HG02973 (cell line): ENCODE results near the gene CLDN10.

Source experiments
- ATAC-seq: cut with Tn5 transposase; IDR thresholded peaks from one replicate; pipeline ENCODE4 v1.9.1; 2021; ENCODE audit warnings: moderate library complexity; ENCODE audit not compliant: unreplicated experiment

The CLDN10 gene

DNA sequence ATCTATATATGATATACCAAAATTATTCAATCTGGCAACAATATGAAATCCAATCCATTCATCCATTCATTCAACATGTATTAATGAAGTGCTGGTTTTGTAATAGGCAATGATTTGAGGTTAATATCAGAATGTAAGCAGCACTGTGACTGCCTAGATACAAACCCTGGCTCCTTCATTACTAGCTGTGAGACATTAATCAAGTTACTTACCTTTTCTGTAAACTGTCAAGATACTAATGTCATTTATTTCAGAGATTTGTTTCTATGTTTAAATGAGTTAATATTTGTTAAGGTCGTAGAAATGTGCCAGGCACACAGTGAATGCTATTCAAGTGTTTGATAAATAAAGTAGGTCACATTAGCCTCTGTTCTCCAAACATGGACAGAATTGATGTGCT lies 40.9 kb downstream of the CLDN10 start:
- ATAC-seq = no peak

- no peak for ATAC-seq
Measured at GRCh38 chr13:95596701-95597100, 44.2 kb downstream of the CLDN10 start.

DNA sequence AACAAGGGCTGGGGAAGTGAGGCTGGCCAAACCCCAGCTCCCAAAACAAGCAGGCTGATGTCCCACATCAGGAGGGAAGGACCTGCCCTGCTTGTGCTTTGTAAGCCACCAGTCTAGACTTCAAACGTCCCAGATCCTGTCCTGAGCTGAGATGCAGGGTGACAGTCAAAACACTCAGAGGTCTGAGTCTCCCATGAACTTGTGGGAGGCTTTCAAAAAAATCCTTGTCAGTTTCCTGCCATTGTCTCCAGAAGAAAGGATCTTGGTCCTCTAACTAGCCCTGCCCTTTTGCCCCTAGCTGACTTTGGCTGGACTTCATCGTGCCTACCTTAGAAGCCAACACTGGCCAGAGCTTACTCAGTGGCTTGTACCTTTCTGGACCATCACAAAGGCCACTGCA lies 48.7 kb downstream of the CLDN10 start:
- ATAC-seq = no peak

DNA sequence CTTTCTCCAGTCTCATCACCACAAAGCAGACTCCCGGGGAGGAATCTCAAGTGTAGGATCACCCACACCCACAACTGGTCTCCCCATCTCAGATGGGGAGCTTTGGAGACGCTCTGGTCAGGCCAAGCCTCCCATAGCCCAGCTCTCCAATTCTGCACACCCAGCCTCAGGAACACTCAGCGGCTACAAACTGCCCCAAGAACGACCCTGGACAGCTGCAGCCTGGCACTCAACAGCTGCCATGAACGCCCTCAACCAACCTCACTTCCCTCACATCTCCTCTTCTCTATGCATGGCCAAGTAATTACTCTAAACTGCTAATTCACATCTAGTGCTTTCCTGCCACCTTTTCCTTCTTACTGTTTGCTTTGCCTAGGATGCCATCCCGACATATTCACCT lies 49.4 kb downstream of the CLDN10 start:
- ATAC-seq = no peak

DNA sequence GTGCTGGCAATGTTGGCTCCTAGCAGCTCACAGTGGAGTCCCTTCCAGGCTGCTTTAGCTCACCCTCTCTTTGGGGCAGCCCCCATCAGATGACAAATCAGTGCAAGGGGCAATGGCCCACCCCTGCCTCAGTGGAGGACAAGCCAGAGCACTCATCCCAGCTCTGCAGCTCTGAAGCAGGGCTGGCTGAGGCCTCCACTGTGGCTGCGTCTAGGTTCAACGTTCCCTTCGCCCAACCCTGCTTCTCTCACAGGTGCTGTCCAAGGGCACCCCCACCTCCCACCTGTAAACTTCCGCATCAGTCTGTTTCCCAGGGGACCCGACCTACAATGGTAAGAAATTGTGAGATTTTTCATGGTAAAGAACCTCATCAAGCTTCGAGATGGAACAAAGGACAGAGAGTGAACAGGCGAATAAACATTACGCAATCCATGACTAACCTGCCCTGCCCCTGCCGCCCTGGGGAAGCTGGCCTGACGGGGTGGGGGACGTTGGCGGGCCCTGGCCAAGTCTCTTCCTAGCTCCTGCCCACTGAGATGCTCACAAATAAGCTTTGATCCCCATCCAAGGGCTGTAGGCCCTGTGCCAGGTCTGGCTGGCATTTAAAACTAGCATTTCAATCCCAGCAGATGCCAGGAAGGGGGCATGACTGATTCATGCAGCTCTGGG lies 51.5 kb downstream of the CLDN10 start:
- no peak for ATAC-seq

- no peak for ATAC-seq
Measured at GRCh38 chr13:95604556-95604915, 52.0 kb downstream of the CLDN10 start.

DNA sequence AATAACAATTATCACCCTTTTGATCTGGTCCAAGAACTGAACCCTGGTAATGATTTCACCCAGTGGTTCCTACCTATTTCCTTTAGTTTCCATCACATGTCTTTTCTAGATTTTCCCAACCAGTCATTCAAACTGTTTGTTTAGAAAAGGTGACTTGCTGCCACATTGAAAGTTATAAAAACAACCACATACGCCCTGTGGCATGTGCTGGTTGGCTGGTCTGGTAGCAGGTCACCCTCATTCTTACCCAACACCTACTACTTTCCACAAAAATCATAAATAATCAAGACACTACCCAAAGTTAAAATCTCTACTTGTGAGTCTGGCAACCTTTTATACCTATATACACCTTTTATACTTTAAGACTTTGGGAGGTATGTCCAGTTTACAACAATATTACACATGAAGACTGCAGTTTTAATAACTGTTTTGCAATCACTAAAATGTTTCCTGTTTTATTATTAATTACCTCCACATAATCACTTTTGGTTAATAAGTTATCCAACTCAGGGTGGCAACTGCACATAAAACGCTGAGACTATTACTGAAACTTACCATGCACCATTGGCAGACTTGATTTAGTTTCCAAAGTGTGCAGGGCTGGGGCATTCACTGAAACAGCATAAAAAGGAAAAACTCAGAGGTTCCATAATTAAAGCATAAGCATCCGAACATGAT lies 53.1 kb downstream of the CLDN10 start:
- no peak for ATAC-seq

DNA sequence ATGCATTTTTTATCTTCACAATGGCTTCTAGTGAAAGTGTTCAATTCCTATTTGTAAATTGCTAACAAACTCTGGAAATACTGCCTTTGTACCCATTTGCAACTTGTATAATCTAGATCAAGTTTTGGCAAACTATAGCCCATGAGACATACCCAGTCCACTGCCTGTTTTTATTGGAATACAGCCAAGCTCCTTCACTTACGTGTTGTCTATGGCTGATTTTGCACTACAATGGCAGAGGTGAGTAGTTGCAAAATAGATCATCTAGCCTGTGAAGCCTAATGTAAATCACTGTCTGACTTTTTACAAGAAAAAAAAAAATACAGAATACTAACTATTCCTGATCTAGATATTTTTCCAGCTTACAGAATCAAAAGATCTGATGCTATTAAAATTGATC lies 54.8 kb downstream of the CLDN10 start:
- no peak for ATAC-seq

DNA sequence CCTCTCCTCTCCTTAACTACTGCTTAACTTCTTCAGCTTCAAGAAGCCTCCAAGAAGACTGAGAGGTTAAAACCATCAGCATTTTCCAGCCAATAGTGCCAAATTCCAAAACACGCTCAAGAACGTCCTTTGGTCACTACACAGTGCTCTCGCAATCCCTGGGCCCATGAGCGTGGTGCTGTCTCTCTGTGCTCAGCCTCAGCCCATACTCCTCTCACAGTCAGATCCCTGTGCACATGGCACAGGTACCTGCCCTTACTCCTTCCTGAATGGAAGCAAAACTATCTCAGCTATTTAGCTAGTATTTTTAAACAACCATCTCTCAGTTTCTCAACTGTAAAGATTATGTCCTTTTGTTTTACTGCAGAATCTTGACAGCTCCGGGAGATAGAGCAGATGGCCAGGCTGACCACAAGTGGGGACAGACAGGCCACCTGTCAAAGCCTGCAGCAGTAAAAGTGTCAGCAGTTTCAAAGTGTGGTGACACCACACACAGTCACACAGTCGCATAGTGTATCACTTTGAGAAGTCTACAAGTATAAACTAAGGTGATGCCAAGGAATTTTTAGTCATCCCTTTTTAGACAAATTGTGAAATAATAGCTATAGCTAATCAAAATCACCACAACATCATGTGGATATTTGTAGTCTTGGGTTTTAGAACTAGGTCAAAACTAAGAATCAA lies 56.3 kb downstream of the CLDN10 start:
- no peak for ATAC-seq

DNA sequence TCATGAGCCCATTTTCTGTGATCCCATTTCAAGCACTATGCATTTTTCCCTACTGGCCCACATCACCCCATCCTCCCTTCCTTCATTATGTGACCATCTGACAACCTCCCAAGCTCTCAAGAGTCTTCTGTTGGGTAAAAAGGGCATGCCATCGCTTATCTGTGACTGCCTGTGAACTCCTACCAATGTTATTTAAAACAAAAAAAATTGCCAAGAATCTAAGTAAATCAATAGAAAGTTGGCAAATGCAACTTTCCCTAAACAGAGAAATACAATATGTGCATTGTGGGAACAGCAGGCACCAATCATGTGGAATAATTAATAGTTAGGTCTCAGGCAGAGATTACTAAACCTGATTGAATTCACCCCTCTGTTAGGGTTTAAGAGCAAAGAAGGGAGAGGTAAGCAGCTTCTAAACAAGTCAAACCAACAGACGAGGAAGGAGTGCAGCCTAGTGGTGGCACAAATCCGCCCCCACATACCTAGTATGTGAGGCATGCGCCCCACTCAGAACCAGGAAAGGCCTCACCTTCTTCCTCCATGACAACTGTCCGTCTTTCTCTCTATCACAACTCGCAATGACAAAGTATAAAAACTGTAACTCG lies 62.2 kb downstream of the CLDN10 start:
- no peak for ATAC-seq

GRCh38 chr13:95615539-95615938 lies 63.0 kb downstream of the CLDN10 start:
- ATAC-seq = no peak

DNA sequence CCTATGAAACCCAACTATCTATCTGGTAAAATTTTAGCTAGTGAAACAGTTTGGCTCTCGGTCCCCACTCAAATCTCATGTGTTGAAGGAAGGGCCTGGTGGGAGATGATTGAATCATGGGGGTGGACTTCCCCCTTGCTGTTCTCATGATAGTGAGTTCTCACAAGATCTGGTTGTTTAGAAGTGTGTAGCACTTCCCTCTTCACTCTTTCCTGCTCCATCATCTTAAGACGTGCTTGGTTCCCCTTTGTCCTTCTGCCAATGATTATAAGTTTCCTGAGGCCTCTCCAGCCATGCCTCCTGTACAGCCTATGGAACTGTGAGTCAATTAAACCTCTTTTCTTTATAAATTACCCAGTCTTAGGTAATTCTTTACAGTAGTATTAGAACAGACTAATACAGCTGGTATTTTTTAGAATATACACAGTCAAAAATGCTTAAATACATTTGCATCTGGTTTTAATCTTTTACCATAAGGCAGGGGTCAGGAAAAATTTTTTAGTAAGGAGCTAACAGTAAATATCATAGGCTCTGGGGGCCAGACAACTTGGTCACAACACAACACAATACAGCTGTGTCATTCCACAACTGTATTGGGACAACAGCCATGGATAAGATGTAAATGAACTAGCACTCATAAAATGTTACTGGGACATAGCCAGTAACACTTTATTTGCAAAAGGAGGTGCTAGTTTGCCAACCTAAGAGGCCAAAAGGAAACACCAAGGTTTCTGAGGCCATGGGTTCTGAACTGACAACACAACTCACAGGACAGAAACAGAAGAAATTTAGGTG lies 67.7 kb downstream of the CLDN10 start:
- no peak for ATAC-seq

DNA sequence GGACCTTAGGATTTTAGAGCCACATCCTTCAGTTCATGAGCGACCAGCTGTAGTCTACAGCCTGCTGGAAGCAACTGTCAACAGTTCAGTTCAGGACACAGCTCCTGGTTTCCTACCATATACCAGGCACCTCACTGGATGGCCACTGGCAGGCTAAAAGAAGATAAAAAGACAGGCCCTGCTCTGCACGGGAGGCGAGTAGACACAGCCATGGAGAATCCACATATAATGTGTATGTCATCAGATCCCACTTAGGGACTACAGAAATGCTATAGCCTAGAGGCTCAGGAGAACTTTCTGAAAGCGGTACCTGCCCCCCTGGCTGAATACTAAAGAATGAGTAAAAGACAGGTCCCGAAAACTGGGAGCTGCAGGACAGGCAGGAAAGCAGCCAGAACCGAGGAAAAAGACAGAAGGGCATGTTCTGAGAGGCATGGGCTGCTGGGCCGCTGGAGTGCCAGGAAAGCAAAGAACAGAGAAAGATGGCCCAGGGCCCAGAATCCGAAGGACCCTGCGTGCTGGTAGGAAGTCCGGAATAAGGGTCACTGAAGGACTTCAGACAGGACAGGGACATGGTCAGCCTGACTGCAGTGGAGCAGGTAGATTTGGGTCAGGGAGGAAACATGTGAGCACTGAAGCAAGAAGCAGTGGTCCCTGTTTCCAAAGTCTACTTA lies 68.4 kb downstream of the CLDN10 start:
- no peak for ATAC-seq

DNA sequence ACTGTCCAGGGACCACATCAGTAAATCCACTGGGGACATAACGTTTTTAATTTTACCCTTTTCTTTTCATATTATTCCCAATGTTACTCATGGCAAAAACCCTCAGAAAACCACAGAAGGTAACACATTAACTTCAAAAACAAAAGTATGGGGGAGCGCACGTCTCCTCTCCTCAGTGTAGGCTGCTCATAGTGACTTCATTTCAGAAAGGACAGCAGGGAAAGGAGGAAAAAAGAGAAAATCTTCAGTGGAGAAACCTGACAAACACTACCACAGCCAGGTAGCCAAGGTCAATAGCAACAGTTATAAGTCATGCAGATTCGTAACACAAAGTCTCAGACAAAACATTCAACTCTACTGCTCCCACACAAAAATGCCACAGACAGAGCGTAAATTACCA lies 70.6 kb downstream of the CLDN10 start:
- no peak for ATAC-seq

DNA sequence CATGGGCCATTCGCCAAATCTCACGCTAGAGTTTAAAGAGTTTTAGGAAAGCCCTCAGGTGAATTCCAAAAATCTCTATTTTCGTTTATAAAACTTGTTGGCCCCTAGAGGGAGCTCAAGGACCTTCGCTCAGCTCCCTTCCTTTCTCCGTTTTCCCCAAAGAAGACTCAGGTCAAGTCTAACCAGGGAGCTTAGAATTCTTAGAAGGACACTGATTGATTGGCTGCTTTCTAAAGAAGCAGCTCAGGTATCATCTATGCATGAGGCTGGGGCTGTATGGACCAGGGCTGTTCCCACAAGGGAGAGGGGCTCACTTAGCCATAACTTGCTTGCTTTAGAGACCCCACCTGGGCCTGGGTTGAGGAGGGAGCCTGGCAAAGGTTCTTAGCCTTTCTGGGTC lies 71.5 kb downstream of the CLDN10 start:
- ATAC-seq = no peak

DNA sequence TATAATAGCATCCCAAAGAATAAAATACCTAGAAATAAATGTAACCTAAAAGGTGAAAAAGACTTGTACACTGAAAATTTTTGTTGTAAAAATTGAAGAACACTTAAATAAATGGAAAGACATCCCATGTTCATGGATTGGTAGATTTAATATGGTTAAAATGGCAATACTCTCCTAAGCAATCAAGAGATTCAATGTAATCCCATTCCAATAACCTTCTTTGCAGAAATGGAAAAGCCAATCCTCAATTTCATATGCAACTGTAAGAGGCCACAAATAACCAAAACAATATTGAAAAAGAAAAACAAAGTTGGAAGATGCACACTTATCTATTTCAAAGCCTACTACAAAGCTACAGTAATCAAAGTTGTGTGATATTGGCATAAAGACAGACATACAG lies 74.2 kb downstream of the CLDN10 start:
- no peak for ATAC-seq

- no peak for ATAC-seq
Measured at GRCh38 chr13:95627590-95627989, 75.1 kb downstream of the CLDN10 start.

- no peak for ATAC-seq
Measured at GRCh38 chr13:95628488-95628887, 76.0 kb downstream of the CLDN10 start.

GRCh38 chr13:95629071-95629470 lies 76.6 kb downstream of the CLDN10 start:
- no peak for ATAC-seq
